Left ventricle myocardium inferior (tissue), 1 donor: ENCODE results near the gene ITM2C. TPM values are rescaled to one million over a fixed set of nuclear protein-coding genes. Genes with fewer than 3 reads are reported as not detected.

Experiments
- DNase-seq: peaks from one replicate; pipeline ENCODE4 v3.0.0-alpha.2; 2020
- H3K27ac ChIP-seq: fragments of 200-600 bp; replicated peaks from 2 replicates; pipeline ENCODE4 v1.8.0; 2021
- H3K27me3 ChIP-seq: fragments of 200-600 bp; 2 replicates; pipeline ENCODE4 v1.8.0; 2021; ENCODE audit warnings: low read depth
- H3K36me3 ChIP-seq: fragments of 200-600 bp; 2 replicates; pipeline ENCODE4 v1.8.0; 2021
- H3K4me1 ChIP-seq: fragments of 200-600 bp; 2 replicates; pipeline ENCODE4 v1.8.0; 2021
- H3K4me3 ChIP-seq: fragments of 200-600 bp; 2 replicates; pipeline ENCODE4 v1.8.0; 2021; ENCODE audit warnings: mild to moderate bottlenecking, moderate library complexity
- H3K9me3 ChIP-seq: fragments of 200-600 bp; replicated peaks from 2 replicates; pipeline ENCODE4 v1.8.0; 2021
- CTCF ChIP-seq: fragments of 200-600 bp; IDR thresholded peaks from 2 replicates; pipeline ENCODE4 v1.8.0; 2021; ENCODE audit warnings: antibody characterized with exemption, mild to moderate bottlenecking, borderline replicate concordance
- intact Hi-C: fragments of 100-400 bp; cut with micrococcal nuclease; formaldehyde crosslinking; loops from one replicate; pipeline ENCODE4 v1.11.0; 2022
- total RNA-seq: library from RNA; stranded (reverse); fragmentation: NEBNext Ultra II Directional; extraction: Animal tissue kit (Norgen Biotek cat#: 25700); gene quantifications from one replicate; pipeline ENCODE4 v1.2.1, GENCODE V29; 2021
- donor health status: DM: no; HTN: yes; CAD: no; lungs with severe emphysema.

The ITM2C gene
- total RNA-seq, 1 donor from 2014 or later, result 25.5 TPM

GRCh38 chr2:230842473-230842872 is 22.3 kb upstream of the ITM2C start:
- H3K9me3 ChIP-seq, result peaks cover 24% of the 10 kb centered on the region
- H3K36me3 ChIP-seq, result no peaks in the 10 kb centered on the region
- H3K4me1 ChIP-seq, result no peaks in the 10 kb centered on the region
- DNase-seq, result no peak
- intact Hi-C loops, result no loop called here
- no peak overlapping the region for H3K4me3 ChIP-seq
- no peak overlapping the region for H3K27ac ChIP-seq
- no peak for TF ChIP-seq CTCF
- peaks cover 48% of the 10 kb centered on the region for H3K27me3 ChIP-seq

GRCh38 chr2:230843132-230843531 is 21.6 kb upstream of the ITM2C start:
- intact Hi-C loops, result no loop called here
- peaks cover 20% of the 10 kb centered on the region for H3K9me3 ChIP-seq
- no peak for DNase-seq
- peaks cover 6% of the 10 kb centered on the region for H3K4me1 ChIP-seq
- H3K27ac ChIP-seq, result no peak overlapping the region
- H3K27me3 ChIP-seq, result peaks cover 51% of the 10 kb centered on the region
- H3K36me3 ChIP-seq, result no peaks in the 10 kb centered on the region
- H3K4me3 ChIP-seq, result no peak overlapping the region
- TF ChIP-seq CTCF, result no peak

GRCh38 chr2:230846360-230846759 is 18.4 kb upstream of the ITM2C start:
- Histone ChIP-seq H3K4me3 (no peak overlapping the region), H3K27me3 (peaks cover 71% of the 10 kb centered on the region), H3K36me3 (no peaks in the 10 kb centered on the region), H3K27ac (no peak overlapping the region), H3K4me1 (peaks cover 6% of the 10 kb centered on the region), H3K9me3 (peaks cover 9% of the 10 kb centered on the region)
- intact Hi-C loops, result no loop called here
- no peak for DNase-seq
- no peak for TF ChIP-seq CTCF

GRCh38 chr2:230847883-230848388 is 16.8 kb upstream of the ITM2C start:
- peak; percentile 85 for DNase-seq
- H3K4me1 ChIP-seq, result peaks cover 6% of the 10 kb centered on the region
- peak overlapping the region; percentile 32 for H3K4me3 ChIP-seq
- intact Hi-C loops, result no loop called here
- peak; percentile 92 for TF ChIP-seq CTCF
- peaks cover 75% of the 10 kb centered on the region for H3K27me3 ChIP-seq
- H3K27ac ChIP-seq, result no peak overlapping the region
- H3K36me3 ChIP-seq, result no peaks in the 10 kb centered on the region
- H3K9me3 ChIP-seq, result peaks cover 9% of the 10 kb centered on the region

GRCh38 chr2:230849633-230850357 is 14.9 kb upstream of the ITM2C start:
- Histone ChIP-seq H3K27ac (no peak overlapping the region), H3K36me3 (no peaks in the 10 kb centered on the region), H3K4me1 (peaks cover 6% of the 10 kb centered on the region), H3K9me3 (peaks cover 9% of the 10 kb centered on the region), H3K27me3 (peaks cover 83% of the 10 kb centered on the region), H3K4me3 (no peak overlapping the region)
- TF ChIP-seq CTCF, result peak; percentile 85
- intact Hi-C loops, result no loop called here
- peak; percentile 52 for DNase-seq
